H1 (cell line): ENCODE data around the gene UBR3. TPM values are rescaled to one million over a fixed set of nuclear protein-coding genes. Genes with fewer than 3 reads are reported as not detected.

Source experiments
- CTCF ChIA-PET: fragments of 300-600 bp; sonication (Branson Sonifier 250); formaldehyde crosslinking; loops from one replicate; lab custom pipeline; 2021; ENCODE audit not compliant: partially characterized antibody; lab: Charles Lee
- POLR2A ChIA-PET: fragments of 300-600 bp; sonication (Branson Sonifier 250); formaldehyde crosslinking; loops from one replicate; lab custom pipeline; 2021; ENCODE audit warnings: inconsistent platforms; ENCODE audit not compliant: partially characterized antibody; lab: Charles Lee
- DNase-seq, 2 experiments: peaks; one replicate each; pipeline versions ENCODE4 v3.0.0 to v3.0.0-alpha.2; 2010 to 2022; ENCODE audit warnings: low spot score in 2 of 2, low read depth in 1 of 2, mixed read lengths in 1 of 2
- FAIRE-seq: peaks from 2 replicates; lab custom pipeline; 2011; peaks lifted over from hg19 to GRCh38; lab: Jason Lieb, UNC
- H2AFZ ChIP-seq: 2 replicates; pipeline ENCODE4 v1.8.1; 2012; ENCODE audit warnings: low read length, inconsistent platforms
- H2AK5ac ChIP-seq: 2 replicates; pipeline ENCODE4 v1.6.1; 2013; ENCODE audit warnings: low read depth, low read length
- H2BK120ac ChIP-seq: replicated peaks from 2 replicates; pipeline ENCODE3; 2013; ENCODE audit warnings: low read depth, low read length, inconsistent platforms
- H2BK12ac ChIP-seq: 2 replicates; pipeline ENCODE4 v1.6.1; 2013; ENCODE audit warnings: low read depth, low read length
- H2BK15ac ChIP-seq: 2 replicates; pipeline ENCODE4 v1.6.1; 2013; ENCODE audit warnings: low read length
- H2BK20ac ChIP-seq: 2 replicates; pipeline ENCODE4 v1.6.1; 2013; ENCODE audit warnings: low read length
- H2BK5ac ChIP-seq: 2 replicates; pipeline ENCODE4 v1.6.1; 2013; ENCODE audit warnings: low read depth, low read length
- H3K14ac ChIP-seq: 2 replicates; pipeline ENCODE4 v1.6.1; 2013; ENCODE audit warnings: inconsistent platforms; ENCODE audit not compliant: insufficient read length
- H3K18ac ChIP-seq: 2 replicates; pipeline ENCODE4 v1.6.1; 2013; ENCODE audit warnings: low read length; ENCODE audit errors: extremely low read depth
- H3K23ac ChIP-seq: 2 replicates; pipeline ENCODE4 v1.6.1; 2013; ENCODE audit warnings: inconsistent platforms; ENCODE audit not compliant: insufficient read length
- H3K23me2 ChIP-seq: 2 replicates; pipeline ENCODE4 v1.6.1; 2013; ENCODE audit warnings: low read depth, low read length
- H3K27ac ChIP-seq: 2 replicates; pipeline ENCODE4 v1.6.1; 2011; ENCODE audit warnings: low read depth, low read length, inconsistent platforms
- H3K27me3 ChIP-seq, 4 experiments: replicated peaks in 1 of 4; 1 replicate in 1 of 4; 2 replicates in 3 of 4; pipeline versions ENCODE4 v1.6.1 to v1.8.1; 2011 to 2013; ENCODE audit warnings: low read length in 3 of 4, mild to moderate bottlenecking in 3 of 4, inconsistent platforms in 2 of 4, mixed read lengths in 2 of 4, moderate library complexity in 1 of 4; ENCODE audit not compliant: control insufficient read depth in 3 of 4, insufficient read depth in 3 of 4; ENCODE audit errors: extremely low read depth in 1 of 4
- H3K36me3 ChIP-seq, 4 experiments: 2 replicates each; pipeline versions ENCODE4 v1.6.1 to v1.8.1; 2011 to 2013; ENCODE audit warnings: mild to moderate bottlenecking in 4 of 4, low read length in 3 of 4, moderate library complexity in 2 of 4, control low read depth in 1 of 4, inconsistent platforms in 1 of 4; ENCODE audit not compliant: insufficient read depth in 4 of 4, control insufficient read depth in 2 of 4
- H3K4ac ChIP-seq: replicated peaks from 2 replicates; pipeline ENCODE3; 2013; ENCODE audit warnings: low read length, low read depth, mixed read lengths, inconsistent platforms; ENCODE audit not compliant: insufficient read length
- H3K4me1 ChIP-seq, 4 experiments: replicated peaks in 1 of 4; 1 replicate in 1 of 4; 2 replicates in 3 of 4; pipeline versions ENCODE4 v1.6.1 to v1.8.1; 2011 to 2013; ENCODE audit warnings: low read length in 3 of 4, inconsistent platforms in 2 of 4, mixed read lengths in 1 of 4; ENCODE audit not compliant: insufficient read depth in 4 of 4, control insufficient read depth in 3 of 4
- H3K4me2 ChIP-seq, 2 experiments: 2 replicates each; pipeline versions ENCODE4 v1.6.1 to v1.8.1; 2011 to 2013; ENCODE audit warnings: low read depth in 2 of 2, low read length in 2 of 2, control low read depth in 1 of 2, inconsistent platforms in 1 of 2, mild to moderate bottlenecking in 1 of 2; ENCODE audit not compliant: insufficient read depth in 1 of 2
- H3K4me3 ChIP-seq, 4 experiments: fragments of 200-600, 300-600 bp in 1 of 4; sonication (generic), shearing (Covaris generic), sonication (Bioruptor Twin) in 1 of 4; 2 replicates each; pipeline versions ENCODE4 v1.5.1 to v1.8.1; 2011 to 2016; ENCODE audit warnings: low read length in 4 of 4, low read depth in 3 of 4, control low read depth in 2 of 4, inconsistent platforms in 2 of 4, mild to moderate bottlenecking in 2 of 4, mixed read lengths in 1 of 4, moderate library complexity in 1 of 4; ENCODE audit not compliant: insufficient read depth in 2 of 4; ENCODE audit errors: extremely low read depth in 1 of 4
- H3K56ac ChIP-seq: replicated peaks from 2 replicates; pipeline ENCODE3; 2013; ENCODE audit warnings: low read depth, mild to moderate bottlenecking, mixed read lengths, low read length, inconsistent platforms; ENCODE audit not compliant: insufficient read length
- H3K79me1 ChIP-seq: 2 replicates; pipeline ENCODE4 v1.6.1; 2013; ENCODE audit warnings: low read depth, low read length, control low read depth
- H3K79me2 ChIP-seq, 2 experiments: 2 replicates each; pipeline versions ENCODE4 v1.6.1 to v1.8.1; 2012 to 2013; ENCODE audit warnings: low read length in 2 of 2, mild to moderate bottlenecking in 2 of 2, inconsistent platforms in 1 of 2; ENCODE audit not compliant: insufficient read depth in 2 of 2, control insufficient read depth in 1 of 2
- H3K9ac ChIP-seq, 4 experiments: replicated peaks in 1 of 4; 1 replicate in 1 of 4; 2 replicates in 3 of 4; pipeline versions ENCODE4 v1.6.1 to v1.8.1; 2011 to 2013; ENCODE audit warnings: low read depth in 3 of 4, low read length in 3 of 4, control low read depth in 2 of 4, mild to moderate bottlenecking in 2 of 4, moderate library complexity in 2 of 4, inconsistent platforms in 1 of 4; ENCODE audit errors: extremely low read depth in 1 of 4
- H3K9me3 ChIP-seq, 2 experiments: 2 replicates each; pipeline versions ENCODE4 v1.6.1 to v1.8.1; 2012 to 2013; ENCODE audit warnings: mild to moderate bottlenecking in 2 of 2, moderate library complexity in 2 of 2, control low read depth in 1 of 2, inconsistent platforms in 1 of 2, low read depth in 1 of 2, low read length in 1 of 2, mixed read lengths in 1 of 2; ENCODE audit not compliant: insufficient read depth in 2 of 2
- H4K20me1 ChIP-seq, 2 experiments: replicated peaks in 1 of 2; 2 replicates each; pipeline versions ENCODE3 to v1.8.1; 2011 to 2013; ENCODE audit warnings: inconsistent platforms in 2 of 2, low read length in 2 of 2, mild to moderate bottlenecking in 1 of 2; ENCODE audit not compliant: insufficient read depth in 2 of 2, control insufficient read depth in 1 of 2
- H4K5ac ChIP-seq: 2 replicates; pipeline ENCODE4 v1.6.1; 2013; ENCODE audit warnings: low read length, low read depth, mixed read lengths, inconsistent platforms; ENCODE audit not compliant: insufficient read length
- H4K8ac ChIP-seq: 2 replicates; pipeline ENCODE4 v1.8.0; 2013; ENCODE audit warnings: mild to moderate bottlenecking, moderate library complexity, low read length, inconsistent platforms; ENCODE audit not compliant: insufficient read depth; ENCODE audit errors: extremely low read depth
- H4K91ac ChIP-seq: replicated peaks from 2 replicates; pipeline ENCODE3; 2013; ENCODE audit warnings: low read length, mixed read lengths, inconsistent platforms; ENCODE audit not compliant: insufficient read length
- CBX5 ChIP-seq: fragments of 300-800, 300-1000 bp; sonication (generic); IDR thresholded peaks from 2 replicates; pipeline ENCODE4 v1.7.1; 2016; ENCODE audit warnings: antibody characterized with exemption, low read length, low read depth
- CTBP2 ChIP-seq: IDR thresholded peaks from 2 replicates; pipeline ENCODE4 v1.7.0; 2011; ENCODE audit warnings: borderline replicate concordance, mild to moderate bottlenecking, moderate library complexity, mixed read lengths, low read length; ENCODE audit not compliant: insufficient read depth, insufficient read length
- GTF2F1 ChIP-seq: IDR thresholded peaks from 2 replicates; pipeline ENCODE4 v1.6.1; 2012; ENCODE audit warnings: low read depth, low read length, improper control_type of control experiment, borderline replicate concordance
- JUND ChIP-seq: IDR thresholded peaks from 2 replicates; pipeline ENCODE4 v1.6.1; 2011; ENCODE audit warnings: mild to moderate bottlenecking, improper control_type of control experiment, low read length
- KDM1A ChIP-seq: fragments of 200-600, 300-600 bp; sonication (generic); IDR thresholded peaks from 2 replicates; pipeline ENCODE4 v1.7.1; 2016; ENCODE audit warnings: mild to moderate bottlenecking, low read length, borderline replicate concordance
- KDM4A ChIP-seq: IDR thresholded peaks from one replicate; pipeline ENCODE4 v1.7.1; 2012; ENCODE audit warnings: low read depth, mild to moderate bottlenecking, moderate library complexity, low read length, inconsistent platforms; ENCODE audit not compliant: severe bottlenecking
- POLR2AphosphoS5 ChIP-seq: IDR thresholded peaks from 2 replicates; pipeline ENCODE4 v1.6.1; 2011; ENCODE audit warnings: low read depth, low read length
- POU5F1 ChIP-seq: IDR thresholded peaks from 2 replicates; pipeline ENCODE4 v1.6.1; 2011; ENCODE audit warnings: low read depth, mild to moderate bottlenecking, low read length, moderate library complexity
- SIN3A ChIP-seq, 2 experiments: IDR thresholded peaks in 1 of 2; conservative IDR thresholded peaks in 1 of 2; 2 replicates each; pipeline ENCODE4 v1.6.1; 2011 to 2012; ENCODE audit warnings: low read length in 2 of 2, improper control_type of control experiment in 1 of 2, low read depth in 1 of 2, mild to moderate bottlenecking in 1 of 2
- SP1 ChIP-seq: IDR thresholded peaks from 2 replicates; pipeline ENCODE4 v1.6.1; 2011; ENCODE audit warnings: low read depth, low read length
- SRF ChIP-seq: IDR thresholded peaks from 2 replicates; pipeline ENCODE4 v1.6.1; 2011; ENCODE audit warnings: mild to moderate bottlenecking, low read depth, low read length, moderate library complexity
- SUZ12 ChIP-seq: fragments of 200-600 bp; sonication (generic); IDR thresholded peaks from 2 replicates; pipeline ENCODE4 v1.6.1; 2012; ENCODE audit warnings: mild to moderate bottlenecking, inconsistent platforms, low read length, moderate library complexity, mixed read lengths
- TAF7 ChIP-seq: optimal IDR thresholded peaks from 2 replicates; pipeline ENCODE3; 2011; ENCODE audit warnings: low read depth, mild to moderate bottlenecking, inconsistent platforms, low read length, moderate library complexity, borderline replicate concordance
- WGBS, 2 experiments: shearing (Covaris generic) in 1 of 2; methylation state at CpG; one replicate each; pipeline versions ENCODE4 v1.1.6 to v1.1.7; 2013 to 2015; ENCODE audit warnings: low lambda C conversion rate in 2 of 2, mixed read lengths in 2 of 2, inconsistent platforms in 1 of 2, low coverage in 1 of 2, missing lambda C conversion rate in 1 of 2; ENCODE audit not compliant: insufficient replicate concordance in 2 of 2, insufficient coverage in 1 of 2, insufficient read length in 1 of 2; ENCODE audit errors: extremely low coverage in 1 of 2, missing lambda C conversion rate in 1 of 2; 5-methylcytosine and 5-hydroxymethylcytosine counted together
- polyA plus RNA-seq, 7 experiments: library from polyadenylated mRNA; depleted of rRNA in 3 of 7; stranded (reverse) in 5 of 7; unstranded in 2 of 7; fragments of >200 nt in 5 of 7; fragments of 200-250 nt in 2 of 7; gene quantifications; 1 replicate in 5 of 7; 2 replicates in 1 of 7; 4 replicates in 1 of 7; pipeline versions ENCODE4 v1.2.1 to v1.2.3, GENCODE V29; 2011 to 2013; ENCODE audit warnings: missing spikeins in 2 of 7, mixed read lengths in 2 of 7
- total RNA-seq: library from RNA; stranded (reverse); fragmentation: NEBNext Ultra II Directional; extraction: Animal tissue kit (Norgen Biotek cat#: 25700); gene quantifications from 2 replicates; pipeline ENCODE4 v1.2.1, GENCODE V29; 2021
- TF ChIP-seq, protein P1 (sequence below): IDR thresholded peaks from 2 replicates; pipeline ENCODE4 v1.6.1; 2012; ENCODE audit warnings: inconsistent platforms

Gene UBR3
- total and polyA plus RNA-seq, 2 of the 8 experiments (the other 6 are each of a cell fraction or from before 2014, with no cell fraction given) = 3.7 to 17.7 TPM

- H3K4ac ChIP-seq = no peak overlapping the region
- no peaks in the 10 kb centered on the region for H3K27me3 ChIP-seq
- FAIRE-seq (no peak), DNase-seq (no peak)
- 77% methylated on average over 2 of the region's 2 CpGs; no CpG with 5 or more reads in 1 of the 2 experiments for WGBS, 2 experiments
- no peaks in the 10 kb centered on the region for H4K20me1 ChIP-seq
- no peak overlapping the region for H2BK12ac ChIP-seq
- H2AK5ac ChIP-seq = no peak overlapping the region
- H3K56ac ChIP-seq = no peak overlapping the region
- H3K4me1 ChIP-seq = peaks cover 0 to 3% (median 0%) of the 10 kb centered on the region in 4 experiments; a peak in 2 of 7 replicates
- POLR2A ChIA-PET = interaction anchor here (0.6 kb wide), 1 partner anchor 278 kb away, joined by 3 read pairs; no protein-coding TSS in a partner anchor
- H2BK5ac ChIP-seq = no peak overlapping the region
- no peak overlapping the region for H2BK120ac ChIP-seq
- H2BK15ac ChIP-seq = no peak overlapping the region
- H2AFZ ChIP-seq = no peak overlapping the region
- H3K27ac ChIP-seq = no peak overlapping the region
- no peaks in the 10 kb centered on the region for H3K36me3 ChIP-seq
- H3K9ac ChIP-seq = no peak overlapping the region
- no peaks in the 10 kb centered on the region for H3K23me2 ChIP-seq
- CTCF ChIA-PET = interaction anchor here (0.6 kb wide), 1 partner anchor 168 kb away, joined by 5 read pairs; no protein-coding TSS in a partner anchor
- no peaks in the 10 kb centered on the region for H3K79me1 ChIP-seq
- H3K23ac ChIP-seq = no peak overlapping the region
- no peak overlapping the region for H3K18ac ChIP-seq
- no peak overlapping the region for H4K5ac ChIP-seq
- no peaks in the 10 kb centered on the region for H3K9me3 ChIP-seq
- no peak overlapping the region for H3K4me3 ChIP-seq
- no peak overlapping the region for H2BK20ac ChIP-seq
- H4K8ac ChIP-seq = no peak overlapping the region
- H3K4me2 ChIP-seq = no peak overlapping the region
- no peak overlapping the region for H4K91ac ChIP-seq
- no peak overlapping the region for H3K14ac ChIP-seq
- peaks cover 0 to 24% of the 10 kb centered on the region in 2 experiments; a peak in 2 of 4 replicates for H3K79me2 ChIP-seq
- no peak for TF ChIP-seq JUND
- TF ChIP-seq, protein P1, sequence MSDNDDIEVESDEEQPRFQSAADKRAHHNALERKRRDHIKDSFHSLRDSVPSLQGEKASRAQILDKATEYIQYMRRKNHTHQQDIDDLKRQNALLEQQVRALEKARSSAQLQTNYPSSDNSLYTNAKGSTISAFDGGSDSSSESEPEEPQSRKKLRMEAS = no peak
- TF ChIP-seq POU5F1 = no peak
- no peak for TF ChIP-seq TAF7
- no peak for TF ChIP-seq SRF
- no peak for TF ChIP-seq SUZ12
- TF ChIP-seq POLR2AphosphoS5 = no peak
- TF ChIP-seq CTBP2 = no peak
- no peak for TF ChIP-seq KDM4A
- no peak for TF ChIP-seq SIN3A (conservative IDR thresholded peaks at IDR 0.05 in 1 of 2, IDR thresholded peaks at IDR 0.05 in 1 of 2; ENCODE audit: low read depth in 1 of 2, low read length in 2 of 2)
- TF ChIP-seq GTF2F1 = no peak
- TF ChIP-seq KDM1A = no peak
- TF ChIP-seq SP1 = no peak
- TF ChIP-seq CBX5 = no peak
These were observed 38.2 kb downstream of the UBR3 start for GRCh38 chr2:169865492-169865891.
